Astrocyte (in vitro differentiated cells and primary cell): Measurements from ENCODE around the gene ENOX2.

Experiments
- EZH2 ChIP-seq: IDR thresholded peaks from 2 replicates; pipeline ENCODE4 v1.6.1; 2012; ENCODE audit warnings: mild to moderate bottlenecking, low read length, inconsistent platforms; ENCODE audit not compliant: insufficient read depth
- TF ChIP-seq, protein P1 (sequence below): IDR thresholded peaks from 2 replicates; pipeline ENCODE4 v1.5.1; 2011; ENCODE audit warnings: low read depth, mild to moderate bottlenecking, inconsistent platforms, low read length, moderate library complexity; ENCODE audit not compliant: insufficient read depth

DNA sequence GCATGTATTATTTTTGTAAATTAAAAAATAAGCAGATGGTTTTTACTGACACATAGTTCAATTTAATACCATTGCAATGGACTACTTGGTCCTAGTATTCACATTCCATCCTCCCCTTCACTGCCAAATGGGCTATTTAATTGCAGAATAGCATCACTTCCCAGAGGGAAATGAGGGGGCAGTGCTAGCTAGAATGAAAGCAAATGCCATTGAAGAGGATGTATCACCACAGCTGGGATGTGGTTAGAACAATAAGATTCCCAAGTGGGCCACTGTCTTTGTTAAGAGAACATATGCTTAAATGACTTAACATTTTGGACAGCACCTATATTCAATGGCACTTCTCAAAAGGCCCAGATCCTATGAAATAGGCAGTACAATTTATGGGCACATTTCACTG lies 276.5 kb downstream of the ENOX2 start:
- TF ChIP-seq, protein P1, sequence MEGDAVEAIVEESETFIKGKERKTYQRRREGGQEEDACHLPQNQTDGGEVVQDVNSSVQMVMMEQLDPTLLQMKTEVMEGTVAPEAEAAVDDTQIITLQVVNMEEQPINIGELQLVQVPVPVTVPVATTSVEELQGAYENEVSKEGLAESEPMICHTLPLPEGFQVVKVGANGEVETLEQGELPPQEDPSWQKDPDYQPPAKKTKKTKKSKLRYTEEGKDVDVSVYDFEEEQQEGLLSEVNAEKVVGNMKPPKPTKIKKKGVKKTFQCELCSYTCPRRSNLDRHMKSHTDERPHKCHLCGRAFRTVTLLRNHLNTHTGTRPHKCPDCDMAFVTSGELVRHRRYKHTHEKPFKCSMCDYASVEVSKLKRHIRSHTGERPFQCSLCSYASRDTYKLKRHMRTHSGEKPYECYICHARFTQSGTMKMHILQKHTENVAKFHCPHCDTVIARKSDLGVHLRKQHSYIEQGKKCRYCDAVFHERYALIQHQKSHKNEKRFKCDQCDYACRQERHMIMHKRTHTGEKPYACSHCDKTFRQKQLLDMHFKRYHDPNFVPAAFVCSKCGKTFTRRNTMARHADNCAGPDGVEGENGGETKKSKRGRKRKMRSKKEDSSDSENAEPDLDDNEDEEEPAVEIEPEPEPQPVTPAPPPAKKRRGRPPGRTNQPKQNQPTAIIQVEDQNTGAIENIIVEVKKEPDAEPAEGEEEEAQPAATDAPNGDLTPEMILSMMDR = no peak
- TF ChIP-seq EZH2 = no peak
